ENCODE measurements around the gene AP1S3.

GRCh38 chr2:223855426-223855825 lies 18.0 kb upstream of the AP1S3 start:
- TF ChIP-seq REST (IDR thresholded peaks at IDR 0.05; ENCODE audit: insufficient read depth in 1 of 2, low read depth in 2 of 2, low read length in 2 of 2) (no peak), SIN3A (IDR thresholded peaks at IDR 0.05; ENCODE audit: borderline replicate concordance, insufficient read depth, low read length) (no peak), POLR2AphosphoS5 (IDR thresholded peaks at IDR 0.05; ENCODE audit: low read depth, low read length) (no peak), TAF1 (IDR thresholded peaks at IDR 0.05; ENCODE audit: borderline replicate concordance, insufficient read depth, low read length) (no peak)

All from PFSK-1 (cell line).